KG1 (cell line): ENCODE results near the gene SLC8B1.

Source experiments
- DNase-seq: peaks from one replicate; lab custom pipeline; 2025; lab: John Stamatoyannopoulos, UW

Gene SLC8B1

GRCh38 chr12:113268136-113268535 lies 66.8 kb downstream of the SLC8B1 start:
- DNase-seq, result no peak

GRCh38 chr12:113267621-113268020 lies 67.3 kb downstream of the SLC8B1 start:
- DNase-seq, result no peak

GRCh38 chr12:113266106-113266895 lies 68.6 kb downstream of the SLC8B1 start:
- DNase-seq, result no peak

- DNase-seq, result no peak
These were observed 71.4 kb downstream of the SLC8B1 start for GRCh38 chr12:113263431-113263963.

GRCh38 chr12:113262710-113263109 lies 72.2 kb downstream of the SLC8B1 start:
- no peak for DNase-seq

GRCh38 chr12:113261847-113262470 lies 73.0 kb downstream of the SLC8B1 start:
- no peak for DNase-seq

GRCh38 chr12:113260636-113261300 lies 74.1 kb downstream of the SLC8B1 start:
- DNase-seq, result no peak

- DNase-seq, result no peak
These were observed 74.8 kb downstream of the SLC8B1 start for GRCh38 chr12:113260127-113260526.

- DNase-seq, result no peak
These were observed 77.3 kb downstream of the SLC8B1 start for GRCh38 chr12:113257564-113257963.

GRCh38 chr12:113254298-113254697 lies 80.6 kb downstream of the SLC8B1 start:
- no peak for DNase-seq

GRCh38 chr12:113253532-113254285 lies 81.2 kb downstream of the SLC8B1 start:
- no peak for DNase-seq

GRCh38 chr12:113252494-113252893 lies 82.4 kb downstream of the SLC8B1 start:
- no peak for DNase-seq

GRCh38 chr12:113251404-113252070 lies 83.4 kb downstream of the SLC8B1 start:
- DNase-seq, result no peak

- DNase-seq, result no peak
These were observed 84.9 kb downstream of the SLC8B1 start for GRCh38 chr12:113250045-113250444.

- no peak for DNase-seq
These were observed 85.4 kb downstream of the SLC8B1 start for GRCh38 chr12:113249546-113249945.

- no peak for DNase-seq
These were observed 86.0 kb downstream of the SLC8B1 start for GRCh38 chr12:113248842-113249435.
